Spleen (tissue), 7 donors: Measurements from ENCODE around the gene ZNF808.
A peak's percentile ranks its signal among the peaks of the same experiment; 100 is the strongest.

Experiments
- CTCF ChIP-seq, 11 experiments: fragments of 200-600 bp in 7 of 11; fragments of 450-650 bp in 4 of 11; sonication (generic) in 4 of 11; IDR thresholded peaks in 8 of 11; conservative IDR thresholded peaks in 3 of 11; 1 replicate in 7 of 11; 2 replicates in 4 of 11; pipeline versions ENCODE4 v1.4.0 to v1.8.0; 2016 to 2021; ENCODE audit warnings: antibody characterized with exemption in 11 of 11, inconsistent platforms in 4 of 11, mild to moderate bottlenecking in 1 of 11
- POLR2AphosphoS5 ChIP-seq, 3 donors: sonication (generic); formaldehyde crosslinking; IDR thresholded peaks; one replicate each; pipeline ENCODE4 v1.5.1; 2017; ENCODE audit warnings: antibody characterized with exemption in 3 of 3
- donor health status: DM: no; HTN: no; CAD: no; lungs with moderate emphysema.
- donor health status: DM: no; HTN: no; CAD: no.
- donor health status: DM: no; HTN: no; CAD: no.

- TF ChIP-seq CTCF (IDR thresholded peaks at IDR 0.05 in 8 of 11, conservative IDR thresholded peaks at IDR 0.05 in 3 of 11): peak; percentile 5 to 81 (median 62)
- TF ChIP-seq POLR2AphosphoS5 (IDR thresholded peaks at IDR 0.05): peak; percentile 98 to 99 (median 99)
Measured at GRCh38 chr19:52570000-52570861, 42.8 kb downstream of the ZNF808 start, which contains the start of gene ZNF701.
